ENCODE measurements around the gene BRF1.

BRF1 gene

DNA sequence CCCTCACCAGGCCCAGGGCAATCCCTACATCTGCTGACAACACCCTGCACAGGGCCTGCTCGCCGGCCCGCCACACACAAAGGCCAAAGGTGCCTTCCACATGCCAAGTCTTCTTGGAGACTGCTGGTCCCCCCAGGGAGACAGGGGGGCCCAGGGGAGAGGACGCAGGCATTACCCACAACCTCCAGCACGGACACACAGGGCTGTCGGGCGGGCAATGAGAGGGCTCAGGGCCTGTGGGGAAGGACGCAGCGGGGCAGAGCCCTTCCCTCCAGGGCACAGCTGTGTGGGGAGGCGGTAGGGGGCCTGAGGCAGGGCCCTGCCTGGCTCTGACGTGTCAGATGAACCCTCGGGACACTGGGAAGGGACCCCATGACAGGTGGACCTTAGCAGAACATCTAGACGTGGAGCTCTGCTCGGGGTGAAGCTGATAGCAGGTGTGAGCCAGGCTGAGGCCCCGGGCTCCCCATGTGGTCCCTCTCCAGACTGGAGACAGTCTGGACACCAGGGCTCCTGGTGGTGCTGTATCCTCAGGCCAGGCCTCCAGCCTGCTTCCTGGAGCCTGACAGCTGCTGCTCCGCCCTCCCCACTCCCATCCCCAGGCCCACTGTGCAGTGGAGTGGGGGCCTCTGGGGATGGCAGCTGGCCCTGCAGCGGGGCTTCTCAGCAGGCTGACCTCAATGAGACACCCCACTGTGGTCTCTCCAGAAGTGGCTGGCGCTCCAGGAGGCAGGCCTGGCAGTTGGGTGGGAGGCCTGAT lies 88.1 kb downstream of the BRF1 start:
- DNase-seq (ENCODE audit: low spot score), result no peak

- DNase-seq (ENCODE audit: low spot score), result no peak
These were observed 89.1 kb downstream of the BRF1 start for GRCh38 chr14:105211758-105212089.

DNA sequence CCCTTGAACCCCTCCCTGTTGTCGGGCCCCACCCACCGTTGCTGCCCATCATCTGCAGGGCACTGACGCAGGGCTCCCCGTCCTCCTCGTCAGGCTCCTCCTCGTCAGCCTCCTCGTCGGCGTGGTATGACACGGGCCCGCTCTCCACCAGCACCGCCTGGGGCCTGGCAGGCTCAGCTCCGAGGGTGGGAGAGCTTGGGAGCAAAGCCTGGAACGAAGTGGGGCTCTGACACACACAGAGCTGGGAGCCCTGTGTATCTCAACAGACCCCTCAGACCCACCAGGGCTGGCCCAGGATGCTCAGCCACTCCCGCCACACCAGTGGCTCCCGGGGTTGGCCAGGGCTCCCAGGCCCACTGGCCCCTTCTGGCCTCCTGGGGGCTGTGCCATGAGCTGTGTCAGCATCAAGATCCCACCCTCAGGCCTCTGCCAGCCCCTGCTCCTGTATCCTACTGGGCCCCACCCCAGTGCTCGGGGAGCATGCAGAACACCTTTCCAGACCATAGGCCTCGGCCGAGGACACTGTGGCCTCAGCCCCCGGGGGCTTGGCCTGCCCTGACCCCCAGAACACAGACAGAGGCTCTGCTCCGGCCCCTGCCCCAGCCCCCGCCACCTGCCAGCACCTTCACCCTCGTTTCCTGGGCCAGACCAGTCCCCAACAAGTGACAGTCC lies 89.6 kb downstream of the BRF1 start:
- no peak for DNase-seq (ENCODE audit: low spot score)

GRCh38 chr14:105210266-105211025 lies 90.4 kb downstream of the BRF1 start:
- no peak for DNase-seq (ENCODE audit: low spot score)

DNA sequence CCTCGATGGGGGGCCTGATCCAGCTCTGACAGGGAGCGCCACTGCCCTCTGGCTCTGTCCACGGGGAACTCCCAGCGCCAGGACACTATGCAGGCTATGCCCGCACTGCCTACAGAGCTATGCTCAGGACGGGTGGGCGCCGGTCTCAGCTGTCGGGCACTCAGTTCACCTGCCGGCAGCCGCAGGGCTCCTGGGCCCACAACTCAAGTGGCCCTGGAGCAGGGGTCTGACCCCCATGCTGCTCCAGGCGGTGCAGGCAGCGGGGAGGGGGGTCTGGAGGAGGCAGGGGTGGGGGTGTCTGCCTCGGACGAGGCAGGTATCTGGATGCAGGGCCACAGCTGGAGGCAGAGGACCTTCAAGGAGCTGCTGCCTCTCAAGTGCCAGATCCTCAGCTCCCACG lies 91.2 kb downstream of the BRF1 start:
- DNase-seq (ENCODE audit: low spot score), result no peak

GRCh38 chr14:105209091-105209490 lies 91.7 kb downstream of the BRF1 start:
- no peak for DNase-seq (ENCODE audit: low spot score)

DNA sequence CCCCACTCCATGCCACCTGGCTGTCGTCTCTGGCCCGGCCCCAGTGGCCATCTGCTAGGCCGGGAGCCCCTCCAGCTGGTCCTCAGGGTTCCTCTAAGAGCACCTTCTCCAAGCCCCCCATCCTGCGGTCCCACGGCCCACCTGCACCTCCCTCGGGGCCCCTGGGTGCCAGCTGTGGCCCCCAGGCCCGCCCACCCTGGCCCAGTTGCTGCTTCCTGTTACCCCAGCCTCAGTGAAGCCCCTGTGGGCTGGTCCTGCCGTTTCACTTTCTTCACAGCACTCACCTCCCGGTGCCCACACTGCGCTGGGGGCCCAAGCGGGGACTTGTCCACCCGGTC lies 92.1 kb downstream of the BRF1 start:
- DNase-seq (ENCODE audit: low spot score), result no peak

GRCh38 chr14:105207996-105208737 lies 92.6 kb downstream of the BRF1 start:
- no peak for DNase-seq (ENCODE audit: low spot score)

DNA sequence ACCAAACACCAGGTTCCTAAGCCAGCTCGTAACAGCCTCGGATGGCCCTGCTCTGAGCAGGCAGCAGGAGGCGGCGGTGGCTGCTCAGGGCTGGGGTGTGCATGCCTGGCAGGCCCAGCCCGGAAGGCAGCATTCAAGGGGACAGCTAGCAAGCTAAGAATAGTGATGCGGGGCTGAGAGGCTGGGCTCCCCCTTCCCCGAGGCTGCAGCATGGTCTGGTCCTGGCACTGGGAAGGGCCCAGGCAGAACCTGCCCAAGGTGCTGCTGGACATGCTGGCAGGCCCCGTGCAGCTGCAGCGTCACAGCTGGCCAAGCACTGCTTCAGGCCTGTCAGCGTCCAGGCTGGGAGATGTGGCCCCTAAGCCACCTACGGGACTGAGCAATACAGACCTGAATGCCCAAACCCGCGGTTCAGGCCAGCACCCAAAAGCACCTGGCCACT lies 93.3 kb downstream of the BRF1 start:
- DNase-seq (ENCODE audit: low spot score), result no peak

DNA sequence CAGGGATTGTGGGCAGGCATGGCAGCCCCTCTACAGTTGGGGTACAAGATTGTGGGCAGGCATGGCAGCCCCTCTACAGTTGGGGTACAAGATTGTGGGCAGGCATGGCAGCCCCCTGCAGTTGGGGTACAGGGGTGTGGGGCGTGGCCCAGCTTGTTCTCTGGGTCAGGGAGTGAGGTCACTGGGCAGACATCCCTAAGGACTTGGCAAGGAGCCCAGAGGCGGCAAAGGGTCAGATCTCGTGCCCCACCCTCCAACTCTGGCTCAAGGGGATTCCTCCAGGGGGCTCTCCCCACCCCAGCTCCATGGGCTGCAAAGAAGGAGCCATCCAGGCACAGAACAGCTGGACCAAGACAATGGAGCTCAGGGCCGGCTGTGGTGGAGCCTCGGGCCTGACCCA lies 93.9 kb downstream of the BRF1 start:
- DNase-seq (ENCODE audit: low spot score), result no peak

DNA sequence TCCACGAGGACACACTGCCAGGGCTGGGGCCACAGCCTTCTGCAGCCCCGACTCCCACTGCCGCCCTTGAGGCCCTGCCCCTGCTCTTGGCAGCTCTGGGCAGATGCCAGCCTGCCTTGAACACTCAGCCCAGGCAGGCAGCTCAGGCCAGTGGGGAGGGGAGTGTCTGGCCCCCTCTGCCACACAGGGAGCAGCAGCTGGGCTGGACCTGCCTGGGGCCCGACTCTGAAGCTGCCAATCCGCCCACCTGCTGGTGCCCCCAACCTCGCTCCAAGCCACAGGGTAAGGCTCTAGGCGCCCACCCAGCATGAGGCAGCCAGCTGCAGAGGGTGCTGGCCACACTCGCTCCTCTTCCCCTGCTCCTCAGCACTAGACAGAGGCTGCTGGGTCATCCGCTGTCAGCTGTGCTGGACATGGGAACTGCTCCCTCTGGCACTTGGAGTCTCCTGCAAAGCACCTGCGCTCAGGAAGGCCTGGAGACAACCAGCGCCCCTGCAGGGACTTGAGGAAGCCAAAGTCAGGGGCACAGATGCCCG lies 95.1 kb downstream of the BRF1 start:
- no peak for DNase-seq (ENCODE audit: low spot score)

GRCh38 chr14:105204931-105205672 lies 95.7 kb downstream of the BRF1 start:
- no peak for DNase-seq (ENCODE audit: low spot score)

DNA sequence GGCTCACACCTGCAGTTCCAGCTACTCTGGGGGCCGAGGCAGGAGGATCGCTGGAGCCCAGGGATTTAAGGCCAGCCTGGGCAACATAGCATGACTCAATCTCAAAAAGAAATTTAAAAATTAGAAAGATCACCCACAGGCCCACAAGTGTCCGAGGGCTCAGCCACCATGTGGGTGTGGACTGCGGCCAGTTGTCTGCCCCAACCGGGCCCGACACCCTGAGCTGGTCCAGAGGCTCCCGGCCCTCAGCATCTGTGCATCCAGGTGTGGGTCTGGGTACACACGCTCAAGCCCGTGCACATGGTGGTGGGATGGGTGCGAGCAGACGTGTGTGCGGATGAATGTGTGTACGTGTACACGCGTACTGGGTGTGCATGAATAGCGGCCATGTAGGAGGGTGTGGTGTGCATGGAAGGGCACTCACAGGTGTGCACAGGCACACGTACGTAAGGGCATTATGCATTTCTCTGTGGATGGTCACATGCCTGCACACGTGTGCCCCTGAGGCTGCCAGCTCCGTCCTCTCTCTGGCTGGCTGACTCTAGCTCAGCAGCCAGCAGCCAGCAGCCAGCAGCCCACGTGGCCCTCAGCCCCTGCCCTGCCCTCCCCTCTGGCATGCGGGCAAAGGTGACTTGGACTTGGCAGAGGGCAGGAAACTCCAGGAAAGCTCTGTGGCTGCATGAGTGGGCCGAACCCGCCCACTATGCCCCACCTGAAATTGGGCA lies 96.4 kb downstream of the BRF1 start:
- no peak for DNase-seq (ENCODE audit: low spot score)

GRCh38 chr14:105203701-105204100 lies 97.1 kb downstream of the BRF1 start:
- DNase-seq (ENCODE audit: low spot score), result no peak

DNA sequence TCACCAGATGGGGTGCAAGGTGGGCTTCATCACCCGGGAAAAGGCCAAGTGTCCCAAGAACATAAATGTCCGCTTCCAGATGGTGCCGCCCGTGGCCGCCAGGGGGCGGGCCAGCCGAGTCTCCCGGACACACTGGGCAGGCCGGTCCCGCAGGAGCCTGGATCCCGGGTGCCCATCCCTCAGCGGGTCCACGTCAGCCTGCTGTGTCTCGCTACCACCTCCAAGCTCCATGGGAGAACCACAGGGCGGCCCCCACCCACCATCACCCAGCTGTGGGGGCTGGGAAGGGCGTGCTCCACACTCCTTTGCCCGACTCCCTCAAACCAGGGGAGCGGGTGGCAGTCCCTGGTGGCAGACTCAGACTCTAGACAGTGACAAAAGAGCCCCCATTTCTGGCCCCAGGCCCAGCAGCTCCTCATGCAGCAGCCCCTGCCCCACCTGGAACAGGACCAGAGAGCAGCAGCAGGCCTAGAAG lies 97.7 kb downstream of the BRF1 start:
- DNase-seq (ENCODE audit: low spot score), result peak; percentile 48

- peak; percentile 45 for DNase-seq (ENCODE audit: low spot score)
These were observed 98.8 kb downstream of the BRF1 start for GRCh38 chr14:105201925-105202513.

- no peak for DNase-seq (ENCODE audit: low spot score)
These were observed 99.5 kb downstream of the BRF1 start for GRCh38 chr14:105201156-105201924.

DNA sequence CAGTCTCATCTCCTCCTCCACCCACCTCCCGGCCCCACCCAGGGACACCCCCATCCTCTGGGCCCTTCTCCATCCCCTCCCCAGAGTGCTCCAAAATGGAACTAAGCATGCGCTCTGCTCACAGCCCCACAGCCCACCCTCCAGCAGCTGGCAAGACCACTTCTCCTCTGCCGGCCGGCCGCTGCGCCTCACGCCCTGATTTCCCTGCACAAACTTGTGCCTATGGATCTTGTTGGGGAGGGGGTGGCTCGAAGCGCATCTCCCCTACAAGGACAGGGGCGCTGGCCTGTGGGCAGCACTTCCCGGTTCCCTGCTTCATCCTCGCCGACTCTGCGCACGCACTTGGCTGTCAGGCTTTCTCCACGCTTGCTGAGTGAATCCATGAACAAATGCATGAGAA lies 100.2 kb downstream of the BRF1 start:
- DNase-seq (ENCODE audit: low spot score), result no peak

DNA sequence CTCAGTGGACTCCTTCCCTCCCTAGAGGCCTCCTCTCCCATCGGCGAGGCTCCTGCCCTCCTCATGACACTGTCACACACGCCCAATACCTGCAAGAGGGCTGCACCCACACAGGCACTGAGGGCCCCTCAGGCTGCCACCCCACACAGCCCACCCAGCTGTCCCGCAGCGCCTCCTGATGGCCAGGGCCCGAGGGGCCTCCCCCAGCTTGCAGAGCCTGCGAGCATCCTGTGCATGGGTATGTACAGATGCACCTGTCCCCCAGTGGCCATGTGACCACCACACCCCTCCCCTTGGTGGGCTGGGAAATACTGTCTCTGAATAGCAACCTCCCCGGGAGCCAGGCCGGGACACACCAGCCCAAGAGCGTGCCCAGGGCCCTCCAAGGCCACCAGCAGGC lies 100.7 kb downstream of the BRF1 start:
- no peak for DNase-seq (ENCODE audit: low spot score)

All from SK-N-DZ (cell line).